GM19372 (cell line): ENCODE measurements around the gene TF.
"Not testable (repeated sequence)": the region's sequence is repeated elsewhere in the genome, so short reads cannot be mapped to it uniquely, and the experiment has no call there.

Experiments used
- ATAC-seq: cut with Tn5 transposase; IDR thresholded peaks from one replicate; pipeline ENCODE4 v1.9.1; 2021; ENCODE audit warnings: mild to moderate bottlenecking, low read depth, moderate library complexity; ENCODE audit not compliant: unreplicated experiment

The TF gene

GRCh38 chr3:133745981-133746711 is at the start of gene TF:
Gene TF (plus strand): TSS chr3:133746393. CDS start chr3:133746441, 48 bp downstream.
- no peak for ATAC-seq

- ATAC-seq: no peak
Measured at GRCh38 chr3:133697960-133698359, 48.2 kb upstream of the TF start.

- no peak for ATAC-seq
Measured at GRCh38 chr3:133699467-133699866, 46.7 kb upstream of the TF start.

GRCh38 chr3:133699903-133700302 is 46.3 kb upstream of the TF start:
- ATAC-seq: no peak

DNA sequence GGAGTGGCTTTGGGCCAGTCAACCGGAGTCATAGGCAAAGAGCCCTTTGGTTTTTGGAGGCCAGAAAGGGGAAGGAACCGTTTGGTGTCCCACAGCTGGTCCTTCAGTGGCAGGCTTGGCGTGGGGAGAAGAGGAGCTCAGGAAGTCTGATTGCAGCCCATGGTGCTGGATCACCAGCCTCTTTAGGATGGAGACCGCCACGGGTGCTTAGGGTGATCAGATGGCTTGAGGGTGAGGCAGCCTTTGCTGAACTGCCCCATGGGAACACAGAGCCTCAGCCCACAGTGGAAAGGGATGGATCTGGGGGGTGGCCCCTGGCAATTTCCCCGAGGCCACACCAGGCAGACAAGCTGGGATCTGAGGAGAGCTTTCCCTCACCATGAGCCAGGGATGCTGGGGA is 45.8 kb upstream of the TF start:
- no peak for ATAC-seq

- ATAC-seq: no peak
Measured at GRCh38 chr3:133701435-133702358, 44.5 kb upstream of the TF start.

DNA sequence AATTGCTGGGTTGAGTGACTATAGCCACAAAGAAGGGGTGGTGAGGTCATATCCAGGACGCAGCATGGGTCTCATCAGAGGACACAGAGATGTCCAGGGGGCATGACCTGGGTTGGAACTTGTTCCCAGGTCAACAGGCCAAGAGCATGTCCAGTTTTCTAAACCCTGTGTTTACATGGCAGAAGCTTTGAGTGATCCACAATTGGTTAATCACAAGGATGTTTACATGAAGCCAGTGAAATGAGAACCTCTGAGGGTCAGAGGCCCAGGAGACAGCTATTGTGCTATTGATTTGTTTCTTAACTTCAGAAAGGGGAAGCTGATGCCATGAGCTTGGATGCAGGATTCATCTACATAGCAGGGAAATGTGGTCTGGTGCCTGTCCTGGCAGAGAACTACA is 42.3 kb upstream of the TF start:
- no peak for ATAC-seq

DNA sequence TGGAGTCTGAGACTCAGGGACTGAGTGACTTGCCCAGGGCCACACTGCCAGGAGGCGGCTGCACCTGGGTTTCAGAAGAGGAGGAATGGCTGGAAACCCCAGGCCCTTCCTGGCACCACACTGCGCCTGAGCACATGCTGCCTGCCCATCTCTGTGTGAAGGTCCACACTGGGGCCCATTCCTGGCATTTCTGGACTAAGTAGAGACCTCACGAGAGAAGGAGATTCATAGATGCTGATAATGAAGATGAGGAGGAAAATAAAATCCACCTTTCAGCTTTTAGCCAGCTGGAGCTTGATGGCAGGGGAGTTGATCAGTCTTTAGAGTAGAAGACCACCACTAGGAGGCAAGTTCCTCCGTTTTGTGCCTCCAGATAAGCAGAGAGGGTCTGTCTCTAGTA is 40.2 kb upstream of the TF start:
- no peak for ATAC-seq

DNA sequence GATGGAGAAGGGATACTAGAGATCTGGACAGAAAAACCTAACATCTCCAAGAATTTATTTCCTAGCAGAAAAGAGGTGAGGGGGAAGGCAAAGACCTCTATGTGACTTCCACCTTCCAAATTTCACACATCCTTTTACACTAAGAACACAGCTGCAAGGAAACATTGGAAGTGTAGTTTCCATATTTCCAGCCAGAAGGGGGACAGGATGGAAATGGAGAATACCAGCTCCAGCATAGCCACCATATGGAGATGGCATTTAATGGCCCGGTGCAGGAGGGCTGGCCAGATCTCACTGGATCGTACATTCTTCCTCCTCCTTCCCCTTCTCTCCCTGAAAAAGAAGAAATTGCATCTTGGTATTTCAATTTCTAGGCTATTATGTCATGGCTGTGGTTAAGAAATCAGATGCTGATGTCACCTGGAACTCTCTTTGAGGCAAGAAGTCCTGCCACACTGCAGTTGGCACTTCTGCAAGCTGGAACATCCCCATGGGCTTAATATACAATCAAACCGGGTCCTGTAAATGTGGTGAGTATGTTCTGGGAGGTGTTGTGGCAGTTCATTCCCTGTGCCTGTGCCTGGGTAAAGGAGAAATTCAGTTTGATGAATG is 36.9 kb upstream of the TF start:
- no peak for ATAC-seq

- no peak for ATAC-seq
Measured at GRCh38 chr3:133711013-133711412, 35.2 kb upstream of the TF start.

DNA sequence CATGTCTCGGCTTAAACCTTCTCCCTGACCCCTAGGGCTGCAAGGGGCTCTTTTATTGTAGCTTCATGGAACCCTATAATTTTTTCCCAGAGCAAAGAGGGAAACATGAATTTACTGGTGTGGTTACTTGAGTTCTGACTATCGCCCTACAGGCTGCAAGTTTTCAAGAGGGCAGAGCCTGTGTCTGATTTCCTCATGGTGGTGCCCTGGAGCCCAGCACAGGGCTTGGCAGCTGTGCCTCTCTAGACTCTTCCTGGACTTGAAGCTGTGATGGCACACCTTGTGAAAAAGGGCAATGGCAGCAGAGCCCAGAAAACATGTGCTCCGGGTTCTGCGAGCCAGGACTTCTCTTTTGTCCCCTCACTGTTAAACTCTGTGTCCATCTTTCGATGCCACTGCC is 34.2 kb upstream of the TF start:
- no peak for ATAC-seq

GRCh38 chr3:133713347-133713746 is 32.8 kb upstream of the TF start:
- ATAC-seq: no peak

- ATAC-seq: no peak
Measured at GRCh38 chr3:133717424-133717823, 28.8 kb upstream of the TF start.

- no peak for ATAC-seq
Measured at GRCh38 chr3:133722935-133723334, 23.3 kb upstream of the TF start.

GRCh38 chr3:133730993-133731392 is 15.2 kb upstream of the TF start:
- ATAC-seq: no peak

DNA sequence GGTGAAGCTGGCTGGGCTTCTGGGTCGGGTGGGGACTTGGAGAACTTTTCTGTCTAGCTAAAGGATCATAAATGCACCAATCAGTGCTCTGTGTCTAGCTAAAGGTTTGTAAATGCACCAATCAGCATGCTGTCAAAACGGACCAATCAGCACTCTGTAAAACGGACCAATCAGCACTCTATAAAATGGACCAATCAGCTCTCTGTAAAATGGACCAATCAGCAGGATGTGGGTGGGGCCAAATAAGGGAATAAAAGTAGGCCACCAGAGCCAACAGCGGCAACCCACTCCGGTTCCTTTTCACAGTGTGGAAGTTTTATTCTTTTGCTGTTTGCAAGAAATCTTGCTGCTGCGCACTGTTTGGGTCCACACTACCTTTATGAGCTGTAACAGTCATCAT is 14.0 kb upstream of the TF start:
- ATAC-seq: not testable (repeated sequence)

DNA sequence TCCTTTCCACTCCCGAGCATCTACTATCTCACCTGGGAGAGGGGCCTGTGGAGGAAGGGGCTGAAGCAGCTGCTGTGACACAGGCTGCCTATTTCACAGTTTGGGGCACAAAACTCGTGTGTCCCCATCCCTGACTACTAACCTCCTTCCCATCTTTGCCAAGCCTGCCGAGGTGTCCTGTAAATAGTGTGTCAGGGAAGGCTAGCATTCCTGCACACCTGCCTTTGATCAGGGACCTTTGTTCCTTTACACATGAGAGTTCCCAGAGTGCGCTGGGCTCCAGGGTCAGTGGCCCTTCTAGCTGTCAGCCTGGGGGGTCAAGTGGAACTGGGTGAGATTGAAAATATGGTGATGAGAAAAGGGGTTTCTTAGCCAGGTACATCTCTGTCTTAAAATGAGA is 13.0 kb upstream of the TF start:
- ATAC-seq: no peak

DNA sequence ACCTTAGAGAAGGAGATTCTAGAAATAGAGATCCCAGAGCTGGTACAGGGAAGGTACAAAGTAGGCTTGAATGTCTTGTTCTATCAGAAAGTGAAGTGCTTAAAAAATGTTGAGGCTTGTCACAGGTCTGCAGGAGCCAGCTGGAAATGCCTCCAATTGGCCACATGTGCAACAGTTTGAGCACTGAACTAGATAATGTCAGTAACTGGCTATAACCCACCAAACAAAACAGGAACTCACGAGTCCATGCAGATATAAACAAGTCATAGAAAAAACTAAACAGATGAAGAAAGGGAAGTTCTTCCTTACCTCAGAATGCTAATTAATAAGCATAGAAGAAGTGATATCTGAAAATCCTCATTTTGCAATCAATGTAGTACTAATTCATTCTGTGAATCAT is 11.9 kb upstream of the TF start:
- ATAC-seq: no peak

DNA sequence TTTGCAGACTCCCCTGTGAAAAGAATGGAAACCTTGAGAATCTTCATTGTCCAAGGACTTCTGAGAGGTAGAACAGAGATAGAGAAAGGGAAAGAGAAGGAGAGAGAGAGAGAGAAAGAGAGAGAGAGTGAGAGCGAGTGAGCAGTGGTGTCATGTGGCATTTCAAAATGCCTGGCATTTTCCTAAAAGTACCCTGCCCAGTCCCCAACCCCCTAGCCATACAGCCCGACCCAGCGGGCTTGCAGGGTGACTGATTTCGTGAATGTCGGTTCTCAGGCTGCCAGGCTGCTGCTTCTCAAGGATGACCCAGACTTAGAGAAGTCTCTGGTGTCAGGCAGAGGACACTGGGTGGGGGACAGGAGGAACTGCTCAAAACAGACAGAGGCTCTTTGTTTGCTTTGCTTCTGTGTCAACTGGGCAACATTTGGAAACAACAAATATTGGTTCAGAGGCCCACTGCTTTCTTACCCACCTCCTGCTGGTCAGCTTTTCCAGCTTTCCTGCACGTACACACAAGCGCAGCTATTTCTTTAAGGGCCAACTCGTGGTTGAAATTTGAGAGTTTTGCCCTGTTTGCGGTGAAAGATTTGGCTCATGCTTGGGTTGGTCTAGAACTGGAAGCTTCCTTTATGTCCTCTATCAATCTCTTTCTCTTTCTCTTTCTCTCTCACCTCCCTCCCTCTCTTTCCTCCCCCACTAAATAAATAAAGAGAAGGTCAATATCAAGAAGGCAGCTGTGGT is 3.7 kb upstream of the TF start:
- no peak for ATAC-seq

DNA sequence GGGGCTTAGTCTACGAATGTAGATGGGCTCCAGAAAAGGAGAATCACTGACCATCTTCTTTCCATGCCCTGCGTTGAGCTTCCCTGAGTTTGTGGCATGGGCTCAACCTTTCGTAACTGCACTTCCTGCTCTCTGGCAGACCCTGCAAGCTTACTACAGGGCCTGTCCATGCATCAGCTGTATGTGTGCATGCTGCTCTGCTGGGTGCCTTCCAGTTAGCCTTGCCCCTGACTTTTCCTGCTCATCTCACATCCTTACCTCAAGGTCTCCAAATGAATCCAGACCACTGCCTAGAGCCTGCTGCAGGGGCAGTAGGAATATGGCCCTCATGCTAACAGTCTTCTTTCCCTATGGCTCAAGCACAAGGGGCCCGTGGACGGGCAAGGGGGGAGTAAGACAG is 2.0 kb upstream of the TF start:
- ATAC-seq: no peak

- ATAC-seq: no peak
Measured at GRCh38 chr3:133745108-133745507, 1.1 kb upstream of the TF start.
